HG02571 (cell line): ENCODE results near the gene KRTAP10-10.
"Not testable (repeated sequence)": the region's sequence is repeated elsewhere in the genome, so short reads cannot be mapped to it uniquely, and the experiment has no call there.

Source experiments
- ATAC-seq: cut with Tn5 transposase; IDR thresholded peaks from one replicate; pipeline ENCODE4 v1.9.1; 2021; ENCODE audit warnings: mild to moderate bottlenecking, moderate library complexity; ENCODE audit not compliant: unreplicated experiment

The KRTAP10-10 gene

DNA sequence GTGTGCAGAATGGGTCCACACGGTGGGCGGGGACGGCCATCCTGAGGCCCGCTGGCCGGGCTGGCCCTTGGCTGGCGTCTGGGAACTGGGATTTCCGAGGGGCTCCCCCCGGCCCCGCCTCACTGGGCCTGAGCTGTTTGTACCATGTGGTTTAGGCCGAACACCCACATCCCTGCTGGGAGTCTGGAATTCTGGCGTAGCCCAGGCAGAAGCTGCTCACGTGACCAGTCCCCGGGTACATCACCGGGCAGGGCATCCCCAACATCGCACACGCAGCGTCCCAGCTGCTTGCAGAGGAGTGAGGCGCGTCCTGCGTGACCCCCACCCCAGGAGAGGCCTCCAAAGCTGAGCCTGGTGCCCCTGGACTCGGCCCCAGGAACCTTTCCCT lies 34.7 kb upstream of the KRTAP10-10 start:
- ATAC-seq: no peak

- ATAC-seq: no peak
Observed at GRCh38 chr21:44603109-44603875, 33.9 kb upstream of the KRTAP10-10 start.

GRCh38 chr21:44603911-44604310 lies 33.2 kb upstream of the KRTAP10-10 start:
- no peak for ATAC-seq

- no peak for ATAC-seq
Observed at GRCh38 chr21:44606495-44606894, 30.7 kb upstream of the KRTAP10-10 start.

- ATAC-seq: no peak
Observed at GRCh38 chr21:44609193-44609592, 28.0 kb upstream of the KRTAP10-10 start.

- ATAC-seq: not testable (repeated sequence)
Observed at GRCh38 chr21:44610157-44610843, 26.9 kb upstream of the KRTAP10-10 start.

DNA sequence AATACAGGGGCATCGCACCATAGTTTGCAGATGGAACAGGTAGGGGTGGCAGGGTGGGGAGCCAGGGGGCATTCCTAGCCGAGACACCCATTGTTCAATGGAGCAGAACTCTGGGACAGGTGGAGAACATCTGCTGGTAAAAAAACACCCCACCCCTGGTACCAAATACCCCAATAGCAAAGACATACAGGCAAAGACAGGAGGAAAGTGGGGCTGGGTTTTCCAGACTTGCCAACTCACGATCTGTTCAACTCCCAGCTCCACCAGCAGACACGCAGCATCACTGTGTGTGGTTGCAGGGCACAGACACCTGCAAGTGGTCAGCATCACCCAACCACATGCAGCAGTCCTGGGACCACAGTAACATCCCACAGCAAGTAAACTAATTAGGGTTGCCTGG lies 25.6 kb upstream of the KRTAP10-10 start:
- no peak for ATAC-seq

DNA sequence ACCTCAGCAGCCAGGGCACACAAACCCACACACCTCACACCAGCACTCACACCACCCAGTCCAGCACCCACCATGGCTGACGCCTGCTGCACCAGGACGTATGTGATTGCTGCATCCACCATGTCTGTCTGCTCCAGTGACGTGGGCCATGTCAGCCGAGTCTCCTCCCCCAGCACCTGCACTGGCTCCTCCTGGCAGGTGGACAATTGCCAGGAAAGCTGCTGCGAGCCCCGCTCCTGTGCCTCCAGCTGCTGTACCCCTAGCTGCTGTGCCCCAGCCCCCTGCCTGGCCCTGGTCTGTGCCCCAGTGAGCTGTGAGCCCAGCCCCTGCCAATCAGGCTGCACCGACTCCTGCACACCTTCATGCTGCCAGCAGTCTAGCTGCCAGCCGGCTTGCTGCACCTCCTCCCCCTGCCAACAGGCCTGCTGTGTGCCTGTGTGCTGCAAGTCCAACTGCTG lies 25.1 kb upstream of the KRTAP10-10 start, which contains the start of gene KRTAP10-8:
Gene KRTAP10-8, plus strand, starts transcription at position 51 of the 458 bp plus-strand sequence. Its CDS starts 22 bp downstream, at position 73.
- ATAC-seq: no peak

DNA sequence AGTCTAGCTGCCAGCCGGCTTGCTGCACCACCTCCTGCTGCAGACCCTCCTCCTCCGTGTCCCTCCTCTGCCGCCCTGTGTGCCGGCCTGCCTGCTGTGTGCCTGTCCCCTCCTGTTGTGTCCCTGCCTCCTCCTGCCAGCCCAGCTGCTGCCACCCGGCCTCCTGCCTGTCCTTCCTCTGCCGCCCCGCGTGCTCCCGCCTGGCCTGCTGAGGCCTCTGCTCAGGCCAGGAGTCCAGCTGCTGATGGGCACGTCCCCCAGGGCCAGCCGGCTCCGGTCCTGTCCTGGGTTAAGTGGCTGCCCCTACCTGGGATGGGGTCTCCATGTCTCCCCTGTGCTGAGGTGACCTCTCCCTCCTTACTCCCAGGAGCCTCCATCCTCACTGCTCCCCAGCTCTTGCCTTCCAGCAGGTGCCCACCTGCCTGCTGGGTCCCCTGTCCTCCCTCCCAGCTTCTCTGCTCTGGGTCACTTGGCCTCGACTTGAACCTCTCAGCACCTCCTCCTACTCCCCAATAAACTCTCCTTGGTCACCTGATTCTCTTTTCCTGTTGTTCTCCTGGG lies 24.4 kb upstream of the KRTAP10-10 start:
- ATAC-seq: no peak

DNA sequence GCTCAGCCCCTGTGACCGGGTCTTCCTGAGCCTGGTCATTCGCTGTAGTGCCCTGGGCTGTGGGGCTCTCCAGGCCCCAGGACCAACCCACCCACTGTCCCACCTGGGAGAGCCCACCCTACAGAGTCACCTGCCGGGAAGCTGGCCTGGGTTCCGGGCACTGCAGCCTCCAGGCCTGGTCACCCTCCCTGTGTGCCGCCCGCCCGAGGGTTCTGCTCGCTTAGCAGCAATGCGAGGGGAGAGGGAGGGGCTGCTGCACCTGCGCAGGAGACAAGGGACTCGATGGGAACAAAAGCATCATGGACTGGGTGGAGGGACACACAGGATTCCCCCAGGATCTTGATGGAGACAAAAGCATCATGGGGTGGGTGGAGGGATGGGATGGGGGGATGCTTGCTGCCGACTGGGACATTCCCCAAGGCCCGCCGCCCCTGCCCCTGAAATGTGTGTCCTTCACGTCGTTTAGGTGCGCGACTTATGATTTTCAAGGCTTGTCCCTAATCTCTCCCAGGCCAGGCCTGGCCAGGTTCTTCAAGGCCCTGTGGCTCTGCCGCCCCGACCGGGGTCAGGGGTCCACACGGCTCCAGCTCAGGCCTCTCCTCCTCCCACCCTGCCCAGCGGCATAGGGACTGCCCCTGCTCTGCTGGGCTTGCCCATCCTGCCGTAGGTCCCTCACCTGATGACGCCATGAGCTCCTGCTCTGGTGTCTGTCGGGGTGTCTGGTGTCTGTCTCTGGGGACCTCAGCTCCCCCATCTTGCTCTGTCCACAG lies 23.6 kb upstream of the KRTAP10-10 start:
- ATAC-seq: no peak

DNA sequence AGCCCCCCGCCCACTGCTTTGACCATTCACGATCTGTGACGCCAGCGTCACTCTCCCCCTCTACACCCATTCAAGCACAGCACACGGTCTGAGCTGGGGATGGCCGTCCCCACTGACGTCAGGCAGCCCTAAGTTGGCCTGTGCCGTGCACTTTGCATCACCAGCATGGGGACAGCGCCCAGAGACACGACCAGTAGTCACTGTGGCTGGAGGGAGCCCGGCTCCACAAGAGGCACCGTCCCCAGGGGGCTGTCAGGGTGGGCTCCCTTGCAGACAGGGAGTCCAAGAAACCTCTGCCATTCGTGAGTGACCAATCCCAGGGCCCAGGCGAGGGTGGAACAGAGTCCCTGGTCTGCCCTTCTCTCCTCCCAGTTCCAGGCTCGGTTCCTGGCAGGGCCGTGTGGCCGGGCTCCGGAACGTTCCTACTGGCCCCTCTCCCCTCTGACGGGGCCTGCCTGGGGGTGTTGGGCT lies 23.0 kb upstream of the KRTAP10-10 start:
- ATAC-seq: no peak

DNA sequence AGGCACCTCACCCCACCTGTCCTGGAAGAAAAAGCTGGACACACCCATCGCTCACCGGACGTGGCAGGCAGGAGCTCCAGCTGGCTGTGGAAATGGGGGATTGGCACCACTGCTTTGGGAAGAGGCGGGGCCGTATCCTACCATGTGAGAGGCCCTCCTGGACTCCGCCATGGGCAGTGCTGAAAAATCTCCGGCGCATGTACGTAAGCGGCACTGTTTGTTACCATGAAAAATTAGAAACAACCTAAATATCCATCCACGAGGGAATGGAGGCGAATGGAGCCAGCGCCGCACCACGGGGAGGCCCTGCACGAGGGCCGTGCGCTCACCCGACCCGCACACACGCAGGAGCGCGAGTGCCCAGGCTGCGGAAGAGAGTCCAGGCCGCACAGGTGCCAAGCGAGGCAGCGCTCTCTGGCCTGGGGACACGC lies 22.2 kb upstream of the KRTAP10-10 start:
- ATAC-seq: no peak

DNA sequence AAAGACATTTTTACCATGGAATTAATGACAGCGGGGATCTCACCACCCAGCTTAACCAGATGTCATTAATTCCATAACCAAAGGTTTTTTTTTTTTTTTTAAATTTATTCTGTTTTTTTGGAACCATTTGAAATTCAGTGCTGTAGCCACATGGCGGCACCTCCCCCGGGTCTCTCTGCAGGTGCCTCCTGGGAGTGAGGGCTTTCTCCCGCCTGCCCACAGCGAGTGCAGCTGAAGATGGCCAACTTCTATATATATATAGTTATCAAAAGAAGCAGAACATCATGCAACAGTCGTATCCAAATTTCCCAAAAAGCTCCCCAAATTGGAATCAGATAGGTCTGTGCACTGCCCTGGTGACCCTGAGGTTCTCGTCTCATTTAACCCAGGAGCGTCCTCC lies 21.7 kb upstream of the KRTAP10-10 start:
- no peak for ATAC-seq

- no peak for ATAC-seq
Observed at GRCh38 chr21:44615911-44616590, 21.1 kb upstream of the KRTAP10-10 start.

DNA sequence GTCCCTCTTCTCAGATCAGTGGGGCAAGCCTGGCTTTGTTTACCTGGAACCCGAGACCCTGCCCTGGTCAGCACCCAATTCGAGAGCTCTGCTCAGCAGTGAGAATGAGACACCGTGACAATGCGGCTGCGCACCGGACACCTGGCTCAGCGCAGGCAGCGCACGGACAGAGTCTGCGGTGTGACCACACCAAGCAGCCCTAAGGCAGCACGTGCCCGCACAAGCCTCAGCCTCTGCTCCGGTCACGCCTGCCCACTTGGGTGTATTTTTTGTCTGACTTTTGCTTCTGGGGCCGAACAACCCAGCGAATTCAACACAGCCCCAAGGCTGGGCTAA lies 20.6 kb upstream of the KRTAP10-10 start:
- no peak for ATAC-seq

GRCh38 chr21:44617071-44617501 lies 20.1 kb upstream of the KRTAP10-10 start:
- no peak for ATAC-seq

DNA sequence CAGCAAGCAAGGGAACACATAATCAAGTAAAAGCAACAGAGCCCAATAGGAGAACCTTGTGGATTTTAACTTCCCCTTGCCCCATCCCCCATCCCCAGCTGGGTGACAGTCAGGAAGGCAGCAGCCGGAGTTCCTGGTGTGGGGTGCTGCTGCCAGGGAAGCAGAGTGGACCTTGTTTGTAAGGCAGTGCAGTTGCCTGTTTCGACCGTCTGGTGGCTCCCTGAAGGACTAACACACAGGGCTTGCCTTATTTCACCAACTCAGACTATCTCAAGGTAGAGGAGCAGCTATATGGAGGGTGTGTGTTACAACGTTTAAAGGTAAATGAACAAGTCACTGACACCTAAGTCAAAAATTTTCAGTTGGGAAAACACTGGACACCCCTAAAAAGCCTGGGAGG lies 18.7 kb upstream of the KRTAP10-10 start:
- no peak for ATAC-seq

DNA sequence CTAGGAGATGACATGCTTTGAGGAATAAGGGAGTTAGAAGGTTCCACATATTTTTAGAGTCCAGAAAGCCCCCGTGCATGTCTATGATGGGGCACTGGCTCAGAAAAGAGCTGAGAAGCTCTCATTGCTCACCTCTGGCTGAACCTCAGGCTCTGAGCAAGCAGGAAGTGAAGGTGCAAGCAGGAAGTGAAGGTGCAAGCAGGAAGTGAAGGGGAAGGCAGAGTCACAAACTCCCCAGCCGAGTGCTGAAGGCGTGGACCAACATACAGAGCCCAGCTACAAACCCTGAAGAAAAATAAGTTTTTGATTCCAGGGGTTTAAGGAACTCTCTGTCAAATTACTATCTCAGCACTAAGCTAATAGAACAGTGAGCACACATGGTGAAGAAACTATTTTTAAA lies 18.2 kb upstream of the KRTAP10-10 start:
- no peak for ATAC-seq

- ATAC-seq: no peak
Observed at GRCh38 chr21:44619886-44620285, 17.3 kb upstream of the KRTAP10-10 start.

- ATAC-seq: no peak
Observed at GRCh38 chr21:44623575-44623974, 13.6 kb upstream of the KRTAP10-10 start.
